GM12878 (cell line): Measurements from ENCODE around the gene CTSL. TPM values are rescaled to one million over a fixed set of nuclear protein-coding genes. Genes with fewer than 3 reads are reported as not detected.

Experiments
- ATAC-seq: fragments of 200-7000 bp; cut with Tn5 transposase; 3 replicates; pipeline ENCODE4 v1.9.1; 2020; ENCODE audit warnings: mild to moderate bottlenecking, moderate library complexity
- BruUV-seq: library from RNA; stranded (reverse); fragments of 400-500 nt; replicated peaks from 2 replicates; lab custom pipeline; 2021; lab: Mats Ljungman, UMichigan
- CTCF ChIA-PET: fragments of 300-600 bp; sonication (Branson Sonifier 250); formaldehyde crosslinking; extraction: SDS; loops from one replicate; lab custom pipeline; 2021; ENCODE audit warnings: inconsistent platforms; lab: Yijun Ruan, JAX
- POLR2A ChIA-PET: fragments of 350-600 bp; formaldehyde crosslinking; extraction: SDS; loops from one replicate; lab custom pipeline; 2021; ENCODE audit warnings: inconsistent platforms; lab: Charles Lee
- RAD21 ChIA-PET: fragments of 300-600 bp; sonication (Branson Sonifier 250); formaldehyde crosslinking; loops from one replicate; lab custom pipeline; 2023; ENCODE audit warnings: antibody characterized with exemption; ENCODE audit not compliant: unreplicated experiment; lab: Charles Lee
- SMC1A ChIA-PET: fragments of 300-600 bp; sonication (Branson Sonifier 250); formaldehyde crosslinking; loops from one replicate; lab custom pipeline; 2023; ENCODE audit not compliant: unreplicated experiment, uncharacterized antibody; lab: Charles Lee
- DNase-seq: peaks from one replicate; pipeline ENCODE4 v3.0.0-alpha.2; 2011; ENCODE audit warnings: low read depth, low spot score
- FAIRE-seq: peaks from 3 replicates; lab custom pipeline; 2011; peaks lifted over from hg19 to GRCh38; lab: Jason Lieb, UNC
- H2AFZ ChIP-seq: 2 replicates; pipeline ENCODE4 v1.6.0; 2011; ENCODE audit warnings: low read depth, low read length, control low read depth; ENCODE audit not compliant: control insufficient read depth
- H3K27ac ChIP-seq: 2 replicates; pipeline ENCODE4 v1.5.1; 2011; ENCODE audit warnings: control low read depth; ENCODE audit not compliant: control insufficient read depth, insufficient read depth
- H3K27me3 ChIP-seq, 2 experiments: replicated peaks in 1 of 2; 2 replicates each; pipeline versions ENCODE4 v1.6.0 to v1.6.1; 2011; ENCODE audit warnings: low read length in 1 of 2; ENCODE audit not compliant: control insufficient read depth in 2 of 2, insufficient read depth in 2 of 2
- H3K36me3 ChIP-seq, 2 experiments: 2 replicates each; pipeline ENCODE4 v1.5.1; 2011; ENCODE audit warnings: low read length in 1 of 2; ENCODE audit not compliant: control insufficient read depth in 2 of 2, insufficient read depth in 2 of 2
- H3K4me1 ChIP-seq: 2 replicates; pipeline ENCODE4 v1.6.1; 2011; ENCODE audit warnings: mild to moderate bottlenecking, low read length, moderate library complexity, mixed read lengths; ENCODE audit not compliant: control insufficient read depth, insufficient read depth
- H3K4me2 ChIP-seq: 2 replicates; pipeline ENCODE4 v1.6.0; 2011; ENCODE audit warnings: control low read depth; ENCODE audit not compliant: control insufficient read depth, insufficient read depth
- H3K4me3 ChIP-seq: fragments of 200-600 bp; sonication (generic); 2 replicates; pipeline ENCODE4 v1.5.1; 2016
- H3K79me2 ChIP-seq: 2 replicates; pipeline ENCODE4 v1.6.0; 2011; ENCODE audit warnings: low read length; ENCODE audit not compliant: control insufficient read depth, insufficient read depth
- H3K9ac ChIP-seq: 2 replicates; pipeline ENCODE4 v1.8.0; 2011; ENCODE audit warnings: low read length, control low read depth, mixed read lengths; ENCODE audit not compliant: control insufficient read depth, insufficient read depth
- H3K9me3 ChIP-seq: replicated peaks from 3 replicates; pipeline ENCODE4 v1.5.1; 2011; ENCODE audit warnings: mild to moderate bottlenecking, low read length; ENCODE audit not compliant: control insufficient read depth, insufficient read depth
- H4K20me1 ChIP-seq: 2 replicates; pipeline ENCODE4 v1.6.0; 2011; ENCODE audit not compliant: control insufficient read depth, insufficient read depth
- CTCF ChIP-seq, 3 experiments: IDR thresholded peaks in 2 of 3; conservative IDR thresholded peaks in 1 of 3; 2 replicates each; pipeline ENCODE4 v1.5.1; 2011; ENCODE audit warnings: low read depth in 3 of 3, low read length in 3 of 3, mild to moderate bottlenecking in 3 of 3, control low read depth in 2 of 3, moderate library complexity in 2 of 3, inconsistent platforms in 1 of 3, mixed read lengths in 1 of 3; ENCODE audit not compliant: control insufficient read depth in 2 of 3, insufficient read depth in 1 of 3; ENCODE audit errors: extremely low read depth in 1 of 3
- MTA3 ChIP-seq: IDR thresholded peaks from 2 replicates; pipeline ENCODE4 v1.6.1; 2012; ENCODE audit warnings: low read length, inconsistent platforms, borderline replicate concordance
- RAD21 ChIP-seq: IDR thresholded peaks from 2 replicates; pipeline ENCODE4 v1.6.1; 2011; ENCODE audit warnings: mild to moderate bottlenecking, low read depth, low read length, moderate library complexity; ENCODE audit not compliant: insufficient read depth
- SMC3 ChIP-seq: IDR thresholded peaks from 2 replicates; pipeline ENCODE4 v1.6.1; 2011; ENCODE audit warnings: low read length, improper control_type of control experiment, borderline replicate concordance
- TCF12 ChIP-seq: IDR thresholded peaks from 2 replicates; pipeline ENCODE4 v1.6.1; 2011; ENCODE audit warnings: low read depth, mild to moderate bottlenecking, low read length
- WGBS: methylation state at CpG from one replicate; pipeline ENCODE4 v1.1.6; 2016; ENCODE audit warnings: low lambda C conversion rate; ENCODE audit not compliant: insufficient replicate concordance, insufficient coverage; ENCODE audit errors: missing lambda C conversion rate; 5-methylcytosine and 5-hydroxymethylcytosine counted together
- in situ Hi-C: fragments of 300-500 bp; cut with MboI; formaldehyde crosslinking; loops from 9 replicates; pipeline ENCODE4 v1.14.3; 2018; ENCODE audit warnings: mixed read lengths
- intact Hi-C: fragments of 100-400 bp; cut with micrococcal nuclease; formaldehyde crosslinking; loops from one replicate; pipeline ENCODE4 v1.14.2; 2022; ENCODE audit not compliant: unreplicated experiment
- polyA plus RNA-seq, 11 experiments: library from polyadenylated mRNA; depleted of rRNA in 4 of 11; unstranded in 6 of 11; stranded (reverse) in 5 of 11; fragments of >200 nt; fragmentation: Nextera tagmentation in 4 of 11; fragmentation: Illumina TruSeq in 1 of 11; extraction: Ambion mirVana in 4 of 11; extraction: Trizol in 1 of 11; gene quantifications; 1 replicate in 1 of 11; 2 replicates in 10 of 11; pipeline versions ENCODE4 v1.2.1 to v1.2.3, GENCODE V29; 2011 to 2016; ENCODE audit warnings: inconsistent platforms in 2 of 11, missing spikeins in 2 of 11, low read depth in 1 of 11
- total RNA-seq, 4 experiments: library from RNA; depleted of rRNA in 3 of 4; stranded (reverse); fragments of >200 nt in 3 of 4; fragmentation: Illumina TruSeq in 1 of 4; extraction: Trizol in 1 of 4; gene quantifications; 2 replicates each; pipeline versions ENCODE4 v1.2.1 to v1.2.3, GENCODE V29; 2013 to 2021

CTSL gene
- total and polyA plus RNA-seq, 10 of the 15 experiments (the other 5 are each of a cell fraction or from before 2014, with no cell fraction given): 0.24 to 0.72 TPM; not detected in 8

GRCh38 chr9:87678650-87679355, 47.1 kb upstream of the CTSL start:
- H3K9ac ChIP-seq: no peak overlapping the region
- no peak overlapping the region for H3K4me2 ChIP-seq
- no peaks in the 10 kb centered on the region for H3K27me3 ChIP-seq
- H3K27ac ChIP-seq: no peak overlapping the region
- ATAC-seq: peak; percentile 47; the same call in 2 of the 3 replicates
- BruUV-seq: no TSS peak
- ChIA-PET CTCF (interaction anchor here (0.7 to 1.2 kb wide), 3 partner anchors 16 to 336 kb away, joined by 3 read pairs; no protein-coding TSS in a partner anchor), POLR2A (no interaction called here), SMC1A (interaction anchor here (2.0 kb wide), 1 partner anchor 8 kb away, joined by 5 read pairs; no protein-coding TSS in a partner anchor), RAD21 (no interaction called here)
- in situ Hi-C loops (no loop called here), intact Hi-C loops (no loop called here)
- H3K36me3 ChIP-seq: peaks cover 0 to 6% of the 10 kb centered on the region in 2 experiments; a peak in 3 of 4 replicates
- H4K20me1 ChIP-seq: no peaks in the 10 kb centered on the region
- H3K79me2 ChIP-seq: no peaks in the 10 kb centered on the region
- no peak for DNase-seq
- H3K9me3 ChIP-seq: no peaks in the 10 kb centered on the region
- peak; percentile 71 for FAIRE-seq
- TF ChIP-seq RAD21 (peak; percentile 60), CTCF (IDR thresholded peaks at IDR 0.05 in 2 of 3, conservative IDR thresholded peaks at IDR 0.05 in 1 of 3; ENCODE audit: control insufficient read depth in 2 of 3, extremely low read depth in 1 of 3, insufficient read depth in 1 of 3, low read depth in 3 of 3, low read length in 3 of 3) (peak; percentile 50 to 72 (median 64)), MTA3 (no peak), SMC3 (peak; percentile 32; the same call in 1 of the 2 replicates), TCF12 (no peak)
- no peak overlapping the region for H3K4me3 ChIP-seq
- WGBS: 42% methylated on average over 9 of the region's 9 CpGs
- no peak overlapping the region for H2AFZ ChIP-seq
- no peaks in the 10 kb centered on the region; the same call in 1 of the 2 replicates for H3K4me1 ChIP-seq
